AG08396 (cell line): ENCODE results near the gene PRLH.
A peak's percentile ranks its signal among the peaks of the same experiment; 100 is the strongest.

Experiments used
- DNase-seq: peaks from one replicate; pipeline ENCODE4 v3.0.0; 2012; ENCODE audit warnings: low spot score, mixed read lengths

PRLH gene

DNA sequence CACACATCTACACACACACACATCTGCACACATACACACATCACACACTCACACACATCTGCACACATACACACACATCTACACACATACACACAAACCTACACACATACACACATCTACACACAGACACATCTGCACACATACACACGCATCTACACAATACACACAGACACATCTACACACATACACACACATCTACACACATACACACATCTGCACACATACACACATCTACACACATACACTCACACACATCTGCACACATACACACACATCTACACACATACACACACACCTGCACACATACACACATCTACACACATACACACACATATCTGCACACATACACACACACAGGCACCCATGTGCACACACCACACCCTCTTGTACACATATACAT lies 400 bp upstream of the PRLH start:
- no peak for DNase-seq

DNA sequence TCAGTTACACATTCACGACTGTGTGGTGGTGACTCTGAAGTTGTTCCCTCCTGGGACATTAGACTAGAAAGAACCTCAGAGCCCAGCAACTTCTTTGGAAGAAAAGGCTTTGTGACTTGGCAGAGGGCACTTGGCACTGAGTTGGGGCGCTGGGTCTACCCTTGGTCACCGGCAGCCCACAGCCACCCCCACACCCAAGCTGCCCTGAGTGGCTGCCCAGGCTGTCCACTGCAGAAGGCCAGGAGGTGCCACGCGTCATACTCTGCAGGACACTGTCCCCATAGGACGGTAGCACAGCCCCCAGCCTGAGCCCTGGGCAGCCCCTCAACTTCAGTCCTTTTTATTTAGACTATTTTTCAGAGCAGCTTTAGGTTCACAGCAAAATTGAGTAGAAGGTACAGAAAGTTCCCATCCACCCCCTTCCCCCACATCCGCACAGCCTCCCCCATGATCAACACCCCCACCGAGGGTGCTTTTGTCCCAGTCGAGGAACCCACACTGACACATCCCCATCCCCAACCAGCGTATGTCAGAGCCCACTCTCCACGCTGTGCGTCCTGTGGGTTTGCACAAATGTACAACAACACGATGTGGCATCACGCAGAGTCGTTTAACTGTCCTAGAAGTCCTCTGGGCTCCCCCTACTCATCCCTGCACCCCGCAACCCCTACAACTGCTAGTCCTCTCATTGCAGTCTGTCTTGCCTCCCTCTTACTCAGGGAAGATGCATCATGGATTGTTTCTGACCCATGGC lies 1.1 kb downstream of the PRLH start:
- DNase-seq: no peak

GRCh38 chr2:237568121-237568660 lies 1.8 kb downstream of the PRLH start:
- DNase-seq: no peak

GRCh38 chr2:237569041-237569440 lies 2.7 kb downstream of the PRLH start:
- DNase-seq: no peak

DNA sequence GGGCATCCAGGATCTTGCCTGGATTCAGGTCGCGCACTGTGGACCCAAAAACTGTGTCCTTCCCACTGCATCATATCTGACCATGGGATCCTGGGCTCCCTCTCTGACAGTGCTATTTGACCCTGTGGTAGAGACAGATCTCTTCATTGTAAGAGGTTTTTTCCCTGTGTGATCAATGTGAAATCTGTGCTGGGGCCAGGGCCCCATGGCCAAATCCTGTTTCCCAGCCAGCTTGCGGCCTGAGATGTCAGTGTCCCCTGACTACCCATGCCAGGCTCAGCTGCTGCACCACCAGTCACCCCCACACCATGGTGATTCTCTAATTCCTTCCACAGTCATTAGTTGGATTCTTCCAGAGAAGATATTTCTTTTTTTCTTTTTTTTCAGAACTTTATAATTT lies 3.5 kb downstream of the PRLH start:
- no peak for DNase-seq

DNA sequence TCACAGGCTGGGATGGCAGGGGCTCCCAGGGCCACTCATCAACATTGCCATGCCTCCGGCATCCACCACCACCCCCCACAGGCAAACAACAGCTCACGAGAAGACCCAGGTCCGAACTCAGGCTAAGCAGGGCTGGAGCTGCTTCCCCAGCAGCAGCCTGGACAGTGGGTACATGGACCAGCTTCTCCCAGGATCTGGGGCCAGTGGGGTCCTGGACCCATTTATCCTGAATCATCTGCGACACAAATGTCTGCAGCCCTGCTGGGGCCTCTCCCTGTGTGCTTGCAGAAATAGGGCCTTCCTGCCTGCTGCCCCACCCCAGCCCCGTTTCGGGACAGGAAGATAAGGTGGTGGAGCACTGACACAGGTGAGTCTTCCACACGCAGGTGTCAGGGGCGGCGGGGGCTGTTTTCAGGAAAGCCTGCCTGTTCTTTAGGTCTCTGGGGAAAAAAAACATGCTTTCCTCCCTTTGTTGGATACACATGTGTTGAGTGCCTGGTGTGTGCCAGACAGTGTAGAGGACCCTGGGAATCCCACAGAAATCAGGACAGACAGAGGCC lies 4.5 kb downstream of the PRLH start:
- no peak for DNase-seq

GRCh38 chr2:237571551-237571950 lies 5.2 kb downstream of the PRLH start:
- DNase-seq: no peak

- DNase-seq: peak; percentile 97
Observed at GRCh38 chr2:237572021-237572741, 5.8 kb downstream of the PRLH start.

- no peak for DNase-seq
Observed at GRCh38 chr2:237572742-237573101, 6.3 kb downstream of the PRLH start.

- no peak for DNase-seq
Observed at GRCh38 chr2:237573721-237574415, 7.5 kb downstream of the PRLH start.

- no peak for DNase-seq
Observed at GRCh38 chr2:237574467-237574866, 8.1 kb downstream of the PRLH start.

- no peak for DNase-seq
Observed at GRCh38 chr2:237574894-237575868, 8.8 kb downstream of the PRLH start.

GRCh38 chr2:237575869-237576862 lies 9.8 kb downstream of the PRLH start:
- DNase-seq: no peak

GRCh38 chr2:237576974-237577373 lies 10.6 kb downstream of the PRLH start:
- no peak for DNase-seq

DNA sequence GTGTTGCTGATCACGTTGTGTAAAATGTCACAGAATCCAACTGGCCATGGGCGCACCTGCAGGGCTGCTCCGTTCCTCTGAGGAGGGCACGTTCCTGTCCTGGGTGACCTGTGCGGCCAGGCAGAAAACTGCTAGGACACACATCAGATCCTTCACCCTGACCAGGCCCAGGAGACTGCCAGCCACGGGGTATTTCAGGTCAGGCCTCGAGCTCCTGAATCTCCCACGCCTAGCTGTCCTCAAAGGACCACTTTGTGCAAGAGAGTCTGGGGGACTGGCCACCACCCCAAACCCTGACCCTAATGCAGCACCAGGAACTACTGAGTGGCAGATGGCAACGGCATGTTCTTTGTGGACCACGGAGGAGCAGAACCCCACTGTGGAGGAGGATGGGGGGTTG lies 11.1 kb downstream of the PRLH start:
- no peak for DNase-seq

- DNase-seq: no peak
Observed at GRCh38 chr2:237577956-237578870, 11.8 kb downstream of the PRLH start.

- DNase-seq: no peak
Observed at GRCh38 chr2:237581326-237581725, 15.0 kb downstream of the PRLH start.

GRCh38 chr2:237581751-237582746 lies 15.7 kb downstream of the PRLH start:
- peak; percentile 82 for DNase-seq
